HG03520 (cell line): ENCODE data around the gene DSP.

Experiments used
- ATAC-seq: cut with Tn5 transposase; IDR thresholded peaks from one replicate; pipeline ENCODE4 v1.9.1; 2021; ENCODE audit warnings: mild to moderate bottlenecking, moderate library complexity; ENCODE audit not compliant: unreplicated experiment

DSP gene, protein sequence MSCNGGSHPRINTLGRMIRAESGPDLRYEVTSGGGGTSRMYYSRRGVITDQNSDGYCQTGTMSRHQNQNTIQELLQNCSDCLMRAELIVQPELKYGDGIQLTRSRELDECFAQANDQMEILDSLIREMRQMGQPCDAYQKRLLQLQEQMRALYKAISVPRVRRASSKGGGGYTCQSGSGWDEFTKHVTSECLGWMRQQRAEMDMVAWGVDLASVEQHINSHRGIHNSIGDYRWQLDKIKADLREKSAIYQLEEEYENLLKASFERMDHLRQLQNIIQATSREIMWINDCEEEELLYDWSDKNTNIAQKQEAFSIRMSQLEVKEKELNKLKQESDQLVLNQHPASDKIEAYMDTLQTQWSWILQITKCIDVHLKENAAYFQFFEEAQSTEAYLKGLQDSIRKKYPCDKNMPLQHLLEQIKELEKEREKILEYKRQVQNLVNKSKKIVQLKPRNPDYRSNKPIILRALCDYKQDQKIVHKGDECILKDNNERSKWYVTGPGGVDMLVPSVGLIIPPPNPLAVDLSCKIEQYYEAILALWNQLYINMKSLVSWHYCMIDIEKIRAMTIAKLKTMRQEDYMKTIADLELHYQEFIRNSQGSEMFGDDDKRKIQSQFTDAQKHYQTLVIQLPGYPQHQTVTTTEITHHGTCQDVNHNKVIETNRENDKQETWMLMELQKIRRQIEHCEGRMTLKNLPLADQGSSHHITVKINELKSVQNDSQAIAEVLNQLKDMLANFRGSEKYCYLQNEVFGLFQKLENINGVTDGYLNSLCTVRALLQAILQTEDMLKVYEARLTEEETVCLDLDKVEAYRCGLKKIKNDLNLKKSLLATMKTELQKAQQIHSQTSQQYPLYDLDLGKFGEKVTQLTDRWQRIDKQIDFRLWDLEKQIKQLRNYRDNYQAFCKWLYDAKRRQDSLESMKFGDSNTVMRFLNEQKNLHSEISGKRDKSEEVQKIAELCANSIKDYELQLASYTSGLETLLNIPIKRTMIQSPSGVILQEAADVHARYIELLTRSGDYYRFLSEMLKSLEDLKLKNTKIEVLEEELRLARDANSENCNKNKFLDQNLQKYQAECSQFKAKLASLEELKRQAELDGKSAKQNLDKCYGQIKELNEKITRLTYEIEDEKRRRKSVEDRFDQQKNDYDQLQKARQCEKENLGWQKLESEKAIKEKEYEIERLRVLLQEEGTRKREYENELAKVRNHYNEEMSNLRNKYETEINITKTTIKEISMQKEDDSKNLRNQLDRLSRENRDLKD (N-terminal part only)

DNA sequence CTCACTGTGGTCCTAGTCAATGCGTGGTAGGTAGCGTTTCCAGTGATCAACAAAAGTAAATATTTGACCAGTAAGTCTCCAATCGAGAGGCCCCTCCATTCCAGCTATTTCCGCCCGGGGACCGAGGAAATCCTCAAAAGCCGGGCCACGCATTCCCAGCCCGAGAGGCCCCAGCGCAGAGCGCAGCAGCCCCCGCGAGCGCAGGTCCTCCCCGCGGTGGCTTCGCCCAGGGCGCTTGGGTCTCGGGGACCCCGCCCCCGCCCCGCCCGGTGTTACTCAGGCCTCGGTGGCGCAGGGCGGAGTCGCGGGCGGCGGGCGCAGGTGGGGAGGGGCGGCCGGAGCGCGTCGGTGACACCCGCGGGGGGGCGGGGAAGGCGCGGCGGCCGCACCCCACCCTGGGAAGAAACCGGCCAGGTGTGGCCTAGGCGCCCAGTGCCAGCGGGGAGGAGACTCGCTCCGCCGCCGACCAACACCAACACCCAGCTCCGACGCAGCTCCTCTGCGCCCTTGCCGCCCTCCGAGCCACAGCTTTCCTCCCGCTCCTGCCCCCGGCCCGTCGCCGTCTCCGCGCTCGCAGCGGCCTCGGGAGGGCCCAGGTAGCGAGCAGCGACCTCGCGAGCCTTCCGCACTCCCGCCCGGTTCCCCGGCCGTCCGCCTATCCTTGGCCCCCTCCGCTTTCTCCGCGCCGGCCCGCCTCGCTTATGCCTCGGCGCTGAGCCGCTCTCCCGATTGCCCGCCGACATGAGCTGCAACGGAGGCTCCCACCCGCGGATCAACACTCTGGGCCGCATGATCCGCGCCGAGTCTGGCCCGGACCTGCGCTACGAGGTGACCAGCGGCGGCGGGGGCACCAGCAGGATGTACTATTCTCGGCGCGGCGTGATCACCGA, at the start of gene DSP:
DSP (plus strand) TSS at position 497 of the 890 bp plus-strand sequence; CDS start at position 742, 245 bp downstream.
- no peak for ATAC-seq

DNA sequence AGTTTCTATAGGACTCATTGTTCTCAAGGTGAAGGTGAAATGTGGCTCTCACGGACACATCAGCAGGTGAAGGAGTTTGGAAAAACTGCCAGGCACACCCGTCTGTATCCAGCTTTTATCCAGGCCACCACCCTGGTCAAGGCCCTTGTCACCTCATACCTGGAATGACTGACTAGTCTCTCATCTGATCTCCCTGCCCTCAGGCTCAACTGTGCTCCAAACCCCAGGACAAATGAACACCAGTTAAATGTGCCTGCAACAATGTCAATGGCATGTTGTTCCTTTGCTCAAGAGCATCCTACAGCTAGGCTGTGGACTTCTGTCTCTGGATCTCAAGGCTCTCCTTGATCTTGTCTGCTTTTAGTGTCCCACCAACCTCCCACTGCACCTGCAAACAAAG, 47.6 kb upstream of the DSP start:
- ATAC-seq: no peak

DNA sequence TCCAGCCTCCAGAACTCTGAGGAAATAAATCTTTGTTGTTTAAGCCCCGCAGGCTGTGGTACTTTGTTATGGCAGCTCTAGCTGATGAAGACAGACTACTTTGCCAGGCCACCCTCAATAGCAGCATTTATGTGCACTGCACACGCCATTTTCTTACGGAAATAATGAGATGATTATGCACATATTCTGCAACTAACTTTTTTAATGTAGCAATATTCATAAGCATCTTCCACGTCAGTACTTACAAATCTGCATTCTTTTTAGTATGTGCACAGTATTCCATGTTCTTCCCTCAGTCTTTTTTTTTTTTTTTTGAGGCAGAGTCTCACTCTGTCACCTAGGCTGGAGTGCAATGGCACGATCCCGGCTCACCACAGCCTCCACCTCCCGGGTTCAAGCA, 46.8 kb upstream of the DSP start:
- no peak for ATAC-seq

DNA sequence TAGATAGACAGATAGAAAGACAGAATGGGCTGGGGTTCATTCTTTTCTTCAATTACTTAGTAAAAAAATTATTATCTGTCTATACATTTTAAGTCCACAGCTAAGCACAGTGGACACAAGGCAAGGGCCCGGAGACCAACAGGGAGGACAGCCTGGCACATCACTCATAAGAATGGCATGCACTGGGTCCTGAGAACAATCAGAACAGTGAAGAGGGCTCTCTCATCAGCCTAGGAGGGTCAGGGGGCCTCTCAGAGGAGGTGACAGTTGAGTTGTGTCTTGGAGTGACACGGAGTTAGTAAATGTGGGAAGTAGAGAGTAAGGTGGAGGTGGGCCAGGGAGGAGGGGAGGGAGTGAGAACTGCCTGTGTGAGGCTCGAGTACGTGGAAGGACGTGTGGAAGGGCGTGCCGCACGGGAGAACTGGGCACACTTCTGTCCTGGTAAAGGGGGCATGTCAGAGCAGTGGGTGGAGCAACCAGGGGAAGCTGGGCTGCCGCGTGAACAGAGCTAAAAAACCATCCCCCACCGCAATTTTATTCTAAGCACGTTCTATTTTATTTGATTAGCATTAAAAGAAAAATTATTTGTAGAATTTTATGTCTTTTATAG, 45.1 kb upstream of the DSP start:
- ATAC-seq: no peak

DNA sequence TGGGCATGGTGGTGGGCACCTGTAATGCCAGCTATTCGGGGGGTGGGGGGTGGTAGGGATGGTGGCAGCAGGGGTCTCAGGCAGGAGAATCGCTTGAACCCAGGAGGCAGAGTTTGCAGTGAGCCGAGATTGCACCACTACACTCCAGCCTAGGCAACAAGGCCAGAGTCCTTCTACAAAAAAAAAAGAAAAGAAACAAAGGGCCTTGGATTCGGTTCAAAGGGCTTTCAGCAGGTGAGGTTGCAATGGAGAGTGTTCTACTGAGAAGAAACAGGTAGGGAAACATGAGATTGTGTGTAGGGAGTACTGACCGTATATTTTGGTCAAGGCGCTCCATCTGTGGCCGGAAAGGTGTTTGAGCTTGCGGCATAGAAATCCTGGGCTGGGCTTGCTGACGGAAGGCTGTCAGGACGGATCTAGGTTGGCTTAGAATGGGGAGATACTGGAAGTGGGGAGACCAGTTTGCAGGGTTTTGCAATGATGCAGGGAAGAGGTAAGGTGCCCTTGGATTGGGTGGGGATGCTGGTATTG, 40.7 kb upstream of the DSP start:
- ATAC-seq: no peak

DNA sequence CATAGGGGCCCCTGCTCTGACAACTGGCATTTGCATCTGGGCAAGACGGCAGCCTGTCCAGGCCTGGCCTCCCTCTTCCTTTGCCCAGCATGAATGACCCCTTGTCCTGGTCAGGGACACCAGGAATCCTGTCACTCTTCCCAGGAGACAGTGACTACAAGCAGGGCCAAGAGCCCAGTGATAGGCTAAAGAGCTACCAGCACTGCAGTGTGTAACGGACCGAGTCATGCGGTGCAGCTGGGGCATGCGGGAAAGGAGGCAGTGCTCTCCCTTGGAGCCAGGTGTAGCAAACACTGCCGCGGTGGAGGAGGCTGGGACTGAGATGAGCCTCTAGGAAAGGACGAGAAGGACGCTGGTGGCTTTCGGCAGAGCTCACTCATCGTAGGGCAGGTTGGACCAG, 38.7 kb upstream of the DSP start:
- ATAC-seq: no peak

DNA sequence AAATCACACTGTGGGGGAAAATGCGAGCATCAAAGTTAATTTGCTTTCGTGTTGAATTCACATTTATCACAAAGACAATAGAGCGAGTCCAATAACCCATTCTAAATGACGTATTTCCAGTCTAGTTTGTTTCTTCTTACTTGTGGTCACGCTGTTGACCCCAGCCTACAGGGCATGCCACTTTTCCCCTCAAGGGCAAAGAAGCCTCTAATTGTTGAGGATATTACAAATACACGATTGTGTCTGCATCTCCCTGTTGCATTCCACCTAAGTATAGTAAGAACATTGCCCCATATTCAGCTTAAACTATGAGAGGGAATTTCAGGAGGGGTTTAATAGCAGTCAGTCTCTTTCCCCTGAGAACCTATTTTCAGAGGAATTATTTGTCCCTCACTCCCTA, 37.4 kb upstream of the DSP start:
- no peak for ATAC-seq

DNA sequence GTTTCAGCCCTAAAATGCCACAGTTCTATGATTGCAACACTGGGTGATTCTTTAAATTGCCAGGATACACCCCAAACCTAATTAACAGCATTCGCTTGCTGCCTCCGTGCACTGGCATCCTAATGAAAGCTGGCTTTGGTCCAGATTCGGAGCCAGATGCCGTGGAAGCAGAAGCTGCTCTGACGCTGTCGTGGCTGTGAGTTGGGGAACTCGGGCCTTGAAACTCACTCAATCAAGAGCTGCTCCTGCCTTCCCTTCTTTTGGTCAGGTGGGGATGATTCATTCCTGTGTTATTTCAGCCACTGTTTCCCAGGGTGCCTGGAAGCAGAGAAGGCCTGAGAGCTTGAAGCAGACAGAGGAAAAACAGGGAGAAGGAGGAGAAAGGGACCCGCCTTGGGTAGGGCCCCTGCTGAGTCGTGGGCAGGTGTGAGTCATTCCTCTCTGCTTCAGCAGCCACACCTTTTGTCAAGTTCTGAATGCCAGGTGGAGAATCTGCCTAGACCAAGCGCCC, 36.2 kb upstream of the DSP start:
- no peak for ATAC-seq

DNA sequence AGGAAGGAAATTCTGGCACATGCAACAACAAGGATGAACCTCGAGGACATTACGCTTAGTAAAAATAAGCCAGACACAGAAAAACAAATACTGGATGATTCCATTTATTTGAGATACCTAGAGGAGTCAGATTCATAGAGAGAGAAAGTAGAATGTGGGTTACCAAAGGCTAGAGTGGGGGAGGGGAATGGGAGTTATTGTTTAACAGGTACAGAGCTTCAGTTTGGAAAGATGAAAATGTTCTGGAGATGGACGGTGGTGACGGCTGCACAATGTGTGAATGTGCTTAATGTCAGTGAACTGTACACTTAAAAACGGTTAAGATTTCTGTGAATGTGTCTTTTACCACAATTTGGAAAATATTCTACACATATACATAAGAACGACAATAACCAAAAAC, 33.9 kb upstream of the DSP start:
- ATAC-seq: no peak

DNA sequence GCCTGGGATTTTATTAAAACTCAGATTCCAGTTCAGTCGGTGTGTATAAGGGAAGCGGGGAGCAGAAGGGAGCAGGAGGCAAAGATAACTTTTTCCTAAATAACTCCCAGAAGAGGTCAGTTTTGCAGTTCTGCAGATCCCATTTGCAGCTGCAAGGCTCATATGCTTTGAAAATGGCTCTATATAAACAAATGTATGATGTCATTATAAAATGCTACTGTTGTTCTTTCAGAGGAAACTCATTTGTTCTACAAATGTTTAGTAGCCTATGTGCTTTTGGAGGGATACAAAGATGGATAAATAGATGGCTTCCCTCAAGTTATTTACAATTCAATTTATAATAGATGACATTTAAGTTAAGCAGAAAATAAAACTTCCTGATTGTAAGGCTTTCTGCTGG, 29.2 kb upstream of the DSP start:
- no peak for ATAC-seq

DNA sequence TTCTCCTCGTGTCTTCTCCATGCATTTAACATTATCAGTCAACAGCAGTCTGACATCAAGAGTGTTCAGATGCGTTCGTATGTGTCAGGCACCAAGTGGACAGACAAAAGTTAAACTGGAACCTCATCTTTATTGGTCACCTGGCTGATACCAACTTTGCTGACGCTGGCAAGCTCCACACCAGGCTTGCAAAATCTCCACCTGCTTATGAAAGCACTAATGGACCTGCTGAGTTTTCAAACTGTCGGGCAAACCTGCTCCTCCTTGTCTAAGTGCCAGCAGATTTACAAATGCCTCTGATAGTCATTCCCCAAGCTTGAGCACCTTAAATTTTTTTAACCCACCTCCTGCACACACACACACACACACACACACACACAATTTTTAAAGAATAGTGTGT, 27.9 kb upstream of the DSP start:
- ATAC-seq: no peak

DNA sequence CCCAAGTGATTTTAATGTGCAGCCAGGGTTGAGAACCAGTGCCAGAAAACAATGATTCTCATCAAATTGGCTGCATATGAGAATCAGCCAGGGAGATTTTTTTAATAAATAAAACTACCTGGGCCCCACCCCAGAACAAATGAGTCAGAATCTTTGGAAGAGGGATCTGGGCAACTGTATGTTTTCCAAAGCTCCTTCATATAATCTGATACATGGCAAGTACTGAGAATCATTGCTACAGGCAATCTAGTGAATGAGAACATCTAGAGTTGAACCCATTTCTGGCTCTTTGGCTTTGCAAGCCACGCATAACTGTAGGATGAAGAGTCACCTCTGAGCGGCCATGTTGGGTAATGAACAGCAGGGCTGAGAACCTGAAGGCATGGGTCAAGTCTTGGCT, 26.1 kb upstream of the DSP start:
- ATAC-seq: no peak

DNA sequence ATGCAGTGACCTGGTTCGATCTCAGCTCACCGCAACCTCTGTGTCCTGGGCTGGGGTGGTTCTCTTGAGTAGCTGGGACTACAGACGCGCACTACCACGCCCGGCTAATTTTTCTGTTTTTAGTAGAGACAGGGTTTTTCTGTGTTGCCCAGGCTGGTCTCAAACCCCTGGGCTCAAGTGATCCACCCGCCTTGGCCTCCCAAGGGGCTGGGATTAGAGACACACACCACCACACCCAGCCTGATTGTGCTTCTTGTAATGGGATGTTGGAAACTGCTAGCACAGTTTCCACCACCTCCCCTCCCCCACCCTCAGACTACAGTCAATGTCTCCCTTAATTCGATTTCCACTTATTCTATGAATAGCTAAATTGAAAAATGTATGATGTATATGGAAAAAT, 22.6 kb upstream of the DSP start:
- ATAC-seq: no peak

DNA sequence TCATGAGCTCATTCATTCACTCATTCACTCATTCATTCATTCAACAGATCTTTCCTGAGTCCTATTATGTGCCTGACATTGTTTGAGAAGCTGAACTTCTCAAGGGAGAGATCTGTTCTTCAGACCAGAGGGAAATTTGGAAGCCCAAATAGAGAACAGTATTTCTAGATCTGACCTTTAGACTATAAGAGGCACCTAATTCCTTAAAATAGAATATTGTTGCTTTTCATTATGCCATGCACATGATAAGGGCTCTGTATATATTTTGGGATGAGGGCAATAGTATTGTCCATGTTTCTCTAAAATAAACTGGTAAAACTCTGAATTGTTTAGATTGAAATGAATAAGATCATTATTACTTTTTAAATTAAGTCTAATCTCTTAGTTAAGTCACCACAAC, 18.6 kb upstream of the DSP start:
- no peak for ATAC-seq

DNA sequence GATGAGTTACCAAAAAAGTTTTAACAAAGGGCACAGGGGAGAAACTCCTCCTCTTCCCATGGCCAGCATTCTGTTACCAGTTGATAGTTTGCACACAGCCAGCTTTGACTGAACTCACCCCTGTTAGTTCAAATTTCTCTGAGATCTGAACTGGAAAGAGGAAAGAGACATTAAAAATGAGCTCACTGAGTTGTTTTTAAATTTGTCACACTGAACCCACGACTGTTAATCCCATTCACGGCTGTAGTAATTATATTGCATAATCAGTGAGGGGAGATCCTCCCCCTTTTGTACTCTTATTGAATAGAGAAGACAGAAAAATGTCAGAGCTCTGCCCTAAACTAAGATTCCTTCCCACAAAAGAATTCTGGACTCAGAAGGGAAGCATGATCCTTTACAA, 17.5 kb upstream of the DSP start:
- no peak for ATAC-seq

DNA sequence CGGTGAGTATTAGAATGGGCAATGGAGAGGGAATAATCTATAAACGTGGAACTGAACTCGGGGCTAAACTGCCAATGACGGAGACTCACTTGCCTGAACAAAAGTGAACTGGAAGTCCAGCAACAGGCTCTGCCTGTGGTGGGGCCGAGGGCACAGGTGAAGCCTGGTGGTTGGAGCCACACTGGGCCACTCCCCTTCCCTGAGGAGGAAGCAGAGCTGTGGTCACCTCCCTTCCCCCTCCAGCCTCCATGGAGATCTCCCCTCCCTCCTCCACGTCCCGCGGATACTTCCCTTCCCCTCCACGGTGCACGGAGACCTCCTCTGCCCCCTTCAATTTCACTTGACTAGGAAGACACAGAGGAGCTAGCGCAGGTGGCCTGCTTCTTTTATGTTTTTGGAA, 14.7 kb upstream of the DSP start:
- no peak for ATAC-seq

DNA sequence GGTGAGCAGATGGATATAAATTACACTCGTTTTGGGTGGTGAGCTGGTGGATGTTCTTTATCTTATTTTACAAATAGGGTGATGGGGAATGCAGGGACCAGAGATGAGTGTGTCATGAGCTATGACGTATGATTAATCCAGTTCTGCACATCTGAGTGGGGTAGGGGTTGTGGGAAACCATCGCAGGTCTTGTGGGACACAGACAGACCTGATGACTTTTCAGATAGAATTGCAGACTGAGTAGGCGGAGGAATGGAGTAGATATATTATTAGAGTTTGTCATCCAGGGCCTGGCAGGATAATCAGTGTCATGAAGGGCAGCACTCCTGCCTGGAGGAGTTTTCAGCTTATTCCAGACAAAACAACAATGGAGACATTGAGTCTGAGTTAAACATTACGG, 12.9 kb upstream of the DSP start:
- no peak for ATAC-seq

DNA sequence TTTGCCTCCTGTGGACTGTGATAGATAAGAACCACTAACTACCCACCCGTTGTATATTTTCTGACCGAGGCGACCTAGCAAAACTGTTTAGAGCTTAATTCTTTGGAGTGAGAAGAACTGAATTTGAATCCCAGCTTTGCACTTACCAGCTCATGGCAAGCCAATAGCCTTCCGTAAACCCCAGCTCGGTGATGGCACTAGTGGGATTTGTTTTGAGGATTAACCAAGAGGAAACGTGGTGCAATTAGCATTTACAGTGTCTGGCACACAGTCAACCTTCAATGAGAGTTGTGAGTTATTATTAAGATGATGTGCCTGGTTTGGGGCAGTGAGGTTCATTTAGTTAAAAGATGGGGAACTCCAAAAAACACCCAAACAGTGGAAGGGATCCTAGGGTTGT, 12.3 kb upstream of the DSP start:
- no peak for ATAC-seq

DNA sequence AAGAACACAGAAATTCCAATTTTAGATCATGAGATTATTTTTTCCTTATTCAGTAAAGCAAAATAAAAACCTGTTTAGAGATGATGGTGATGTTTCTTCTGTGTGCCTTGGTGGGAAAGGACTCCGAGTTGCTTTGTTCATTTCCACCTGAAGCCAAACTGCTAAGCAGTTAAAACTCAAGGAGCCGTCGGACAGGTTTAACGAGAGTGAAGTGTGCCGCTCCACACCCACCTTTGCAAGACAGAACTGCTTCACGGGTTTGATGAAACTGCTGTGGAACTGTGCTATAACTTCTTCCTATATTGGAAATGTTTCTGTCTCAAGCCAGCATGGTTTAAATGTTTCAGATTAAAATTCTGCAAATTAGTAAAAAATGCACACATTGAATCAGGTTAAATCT, 9.2 kb upstream of the DSP start:
- ATAC-seq: no peak

DNA sequence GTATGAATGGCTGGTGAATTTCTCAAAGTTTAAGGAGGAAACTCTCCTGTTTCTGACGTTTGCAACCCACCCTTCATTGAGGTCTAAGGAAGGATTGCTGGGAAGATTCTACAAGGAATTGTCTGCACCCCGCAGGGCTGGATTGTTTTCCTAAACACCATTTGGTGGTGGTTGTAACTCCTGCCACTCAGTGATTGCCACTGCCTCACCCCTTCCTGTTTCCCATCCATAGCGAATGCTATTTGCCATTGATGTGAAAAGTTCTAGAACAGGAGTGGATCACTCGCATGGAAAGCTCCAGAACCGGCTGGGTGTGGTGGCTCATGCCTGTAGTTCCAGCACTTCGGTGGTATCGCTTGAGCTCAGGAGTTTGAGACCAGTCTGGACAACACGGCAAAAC, 8.7 kb upstream of the DSP start:
- ATAC-seq: no peak
